Upper lobe of left lung (tissue), 4 donors: ENCODE measurements around the gene PEF1.

Source experiments
- POLR2A ChIP-seq, 4 donors: fragments of 450-650 bp; IDR thresholded peaks; one replicate each; pipeline ENCODE4 v1.5.1; 2016 to 2017; ENCODE audit warnings: antibody characterized with exemption in 4 of 4, mild to moderate bottlenecking in 2 of 4
- POLR2AphosphoS5 ChIP-seq, 2 donors: sonication (generic); formaldehyde crosslinking; IDR thresholded peaks; one replicate each; pipeline ENCODE4 v1.5.1; 2017; ENCODE audit warnings: antibody characterized with exemption in 2 of 2

DNA sequence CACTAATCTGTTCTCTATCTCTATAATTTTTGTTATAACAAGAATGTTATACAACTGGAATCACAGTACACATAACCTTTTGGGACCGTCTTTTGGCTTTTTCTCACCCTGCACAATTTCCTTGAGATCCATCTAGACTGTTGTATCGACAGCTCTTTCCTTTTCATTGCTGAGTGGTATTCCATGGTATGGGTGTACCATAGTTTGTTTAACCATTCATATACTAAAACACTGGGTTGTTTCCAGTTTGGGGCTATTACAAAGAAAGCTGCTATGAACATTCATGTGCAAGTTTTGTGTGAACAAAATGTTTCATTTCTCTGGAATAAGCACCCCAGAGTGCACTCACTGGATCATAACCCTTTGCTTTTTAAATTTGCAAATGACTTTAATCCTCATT is 42.6 kb downstream of the PEF1 start:
- TF ChIP-seq POLR2AphosphoS5 (IDR thresholded peaks at IDR 0.05) (no peak), POLR2A (IDR thresholded peaks at IDR 0.05) (no peak)
